Measurements from ENCODE around the gene ONECUT1. TPM values are rescaled to one million over a fixed set of nuclear protein-coding genes. Genes with fewer than 3 reads are reported as not detected.
A peak's percentile ranks its signal among the peaks of the same experiment; 100 is the strongest.

ONECUT1 gene
- total RNA-seq, 1 experiment from 2014 or later: 0.14 TPM

GRCh38 chr15:52772766-52773165, 17.4 kb downstream of the ONECUT1 start:
- H3K36me3 ChIP-seq: no peaks in the 10 kb centered on the region
- H3K27ac ChIP-seq: no peak overlapping the region
- no peak for DNase-seq
- no peaks in the 10 kb centered on the region for H3K4me1 ChIP-seq
- H3K4me3 ChIP-seq: no peak overlapping the region
- no peaks in the 10 kb centered on the region for H3K9me3 ChIP-seq (replicated peaks)
- H3K27me3 ChIP-seq: peaks cover under 1% of the 10 kb centered on the region; the same call in 1 of the 2 replicates

- Histone ChIP-seq H3K9me3 (replicated peaks) (no peaks in the 10 kb centered on the region), H3K27me3 (peaks cover 6% of the 10 kb centered on the region; the same call in 1 of the 2 replicates), H3K4me3 (no peak overlapping the region), H3K4me1 (no peaks in the 10 kb centered on the region), H3K36me3 (no peaks in the 10 kb centered on the region), H3K27ac (no peak overlapping the region)
- peak in 1 of 2 experiments; percentile 21 for DNase-seq
These were observed 24.4 kb downstream of the ONECUT1 start for GRCh38 chr15:52765785-52766184.

- H3K27me3 ChIP-seq: peaks cover 6% of the 10 kb centered on the region; the same call in 1 of the 2 replicates
- H3K9me3 ChIP-seq (replicated peaks): no peaks in the 10 kb centered on the region
- no peaks in the 10 kb centered on the region for H3K36me3 ChIP-seq
- DNase-seq: no peak
- H3K4me1 ChIP-seq: no peaks in the 10 kb centered on the region
- no peak overlapping the region for H3K4me3 ChIP-seq
- no peak overlapping the region for H3K27ac ChIP-seq
These were observed 25.4 kb downstream of the ONECUT1 start for GRCh38 chr15:52764731-52765130.

- DNase-seq: no peak
- Histone ChIP-seq H3K9me3 (replicated peaks) (no peaks in the 10 kb centered on the region), H3K27me3 (peaks cover 5% of the 10 kb centered on the region; the same call in 1 of the 2 replicates), H3K4me1 (no peaks in the 10 kb centered on the region), H3K36me3 (no peaks in the 10 kb centered on the region), H3K4me3 (no peak overlapping the region), H3K27ac (no peak overlapping the region)
These were observed 27.5 kb downstream of the ONECUT1 start for GRCh38 chr15:52762621-52763020.

GRCh38 chr15:52760562-52760961, 29.6 kb downstream of the ONECUT1 start:
- no peak for DNase-seq

GRCh38 chr15:52759969-52760368, 30.2 kb downstream of the ONECUT1 start:
- Histone ChIP-seq H3K9me3 (replicated peaks) (no peaks in the 10 kb centered on the region), H3K4me1 (no peaks in the 10 kb centered on the region), H3K27ac (no peak overlapping the region), H3K4me3 (no peak overlapping the region), H3K36me3 (no peaks in the 10 kb centered on the region), H3K27me3 (no peaks in the 10 kb centered on the region)
- DNase-seq: no peak

More at GRCh38 chr15:52760562-52760961, 29.6 kb downstream of the ONECUT1 start:
- no peaks in the 10 kb centered on the region for H3K9me3 ChIP-seq (replicated peaks)
- H3K27me3 ChIP-seq: no peaks in the 10 kb centered on the region
- H3K36me3 ChIP-seq: no peaks in the 10 kb centered on the region
- no peak overlapping the region for H3K27ac ChIP-seq
- no peaks in the 10 kb centered on the region for H3K4me1 ChIP-seq
- H3K4me3 ChIP-seq: no peak overlapping the region

- no peaks in the 10 kb centered on the region for H3K27me3 ChIP-seq
- H3K36me3 ChIP-seq: no peaks in the 10 kb centered on the region
- no peak overlapping the region for H3K27ac ChIP-seq
- no peaks in the 10 kb centered on the region for H3K9me3 ChIP-seq (replicated peaks)
- H3K4me1 ChIP-seq: no peaks in the 10 kb centered on the region
- H3K4me3 ChIP-seq: no peak overlapping the region
- no peak for DNase-seq
These were observed 32.6 kb downstream of the ONECUT1 start for GRCh38 chr15:52757496-52757895.

- Histone ChIP-seq H3K36me3 (no peaks in the 10 kb centered on the region), H3K27ac (no peak overlapping the region), H3K4me1 (no peaks in the 10 kb centered on the region), H3K27me3 (no peaks in the 10 kb centered on the region), H3K9me3 (replicated peaks) (no peaks in the 10 kb centered on the region), H3K4me3 (no peak overlapping the region)
- no peak for DNase-seq
These were observed 38.6 kb downstream of the ONECUT1 start for GRCh38 chr15:52751522-52751921.

- 0 out of 2 replicates have a peak, but pooled peaks cover 2% of the 10 kb centered on the region for H3K4me1 ChIP-seq
- H3K9me3 ChIP-seq (replicated peaks): no peaks in the 10 kb centered on the region
- H3K36me3 ChIP-seq: no peaks in the 10 kb centered on the region
- H3K27ac ChIP-seq: no peak overlapping the region
- no peaks in the 10 kb centered on the region for H3K27me3 ChIP-seq
- no peak for DNase-seq
- H3K4me3 ChIP-seq: no peak overlapping the region
These were observed 40.9 kb downstream of the ONECUT1 start for GRCh38 chr15:52749258-52749657.

- H3K4me1 ChIP-seq: 0 out of 2 replicates have a peak, but pooled peaks cover 2% of the 10 kb centered on the region
- no peak for DNase-seq
- H3K9me3 ChIP-seq (replicated peaks): no peaks in the 10 kb centered on the region
- no peaks in the 10 kb centered on the region for H3K36me3 ChIP-seq
- no peak overlapping the region for H3K27ac ChIP-seq
- H3K4me3 ChIP-seq: no peak overlapping the region
- no peaks in the 10 kb centered on the region for H3K27me3 ChIP-seq
These were observed 43.9 kb downstream of the ONECUT1 start for GRCh38 chr15:52746162-52746757.

GRCh38 chr15:52745326-52746161, 44.6 kb downstream of the ONECUT1 start:
- no peaks in the 10 kb centered on the region for H3K36me3 ChIP-seq
- H3K27me3 ChIP-seq: no peaks in the 10 kb centered on the region
- no peaks in the 10 kb centered on the region for H3K9me3 ChIP-seq (replicated peaks)
- DNase-seq: no peak
- 0 out of 2 replicates have a peak, but pooled peaks cover 2% of the 10 kb centered on the region for H3K4me1 ChIP-seq
- no peak overlapping the region for H3K4me3 ChIP-seq
- H3K27ac ChIP-seq: no peak overlapping the region

- Histone ChIP-seq H3K4me1 (no peaks in the 10 kb centered on the region), H3K27ac (no peak overlapping the region), H3K4me3 (no peak overlapping the region), H3K9me3 (replicated peaks) (no peaks in the 10 kb centered on the region), H3K27me3 (peaks cover 4% of the 10 kb centered on the region; the same call in 1 of the 2 replicates), H3K36me3 (no peaks in the 10 kb centered on the region)
- no peak for DNase-seq
These were observed 51.8 kb downstream of the ONECUT1 start for GRCh38 chr15:52738311-52738710.

- H3K27me3 ChIP-seq: peaks cover 4% of the 10 kb centered on the region; the same call in 1 of the 2 replicates
- H3K4me1 ChIP-seq: no peaks in the 10 kb centered on the region
- no peak for DNase-seq
- H3K9me3 ChIP-seq (replicated peaks): no peaks in the 10 kb centered on the region
- H3K36me3 ChIP-seq: no peaks in the 10 kb centered on the region
- H3K4me3 ChIP-seq: no peak overlapping the region
- no peak overlapping the region for H3K27ac ChIP-seq
These were observed 52.4 kb downstream of the ONECUT1 start for GRCh38 chr15:52737720-52738119.

- DNase-seq: peak; percentile 51 to 87
- Histone ChIP-seq H3K36me3 (no peaks in the 10 kb centered on the region), H3K4me1 (no peaks in the 10 kb centered on the region), H3K27me3 (peaks cover 4% of the 10 kb centered on the region), H3K27ac (no peak overlapping the region), H3K4me3 (no peak overlapping the region), H3K9me3 (replicated peaks) (no peaks in the 10 kb centered on the region)
These were observed 54.7 kb downstream of the ONECUT1 start for GRCh38 chr15:52735231-52736089.
